ENCODE data around the gene ST8SIA6.

The ST8SIA6 gene

GRCh38 chr10:17286562-17287550 is 167.5 kb downstream of the ST8SIA6 start:
- H3K4me3 ChIP-seq (ENCODE audit: low read depth, low read length) = no peak overlapping the region
- no peak for TF ChIP-seq CTCF (IDR thresholded peaks at IDR 0.05; ENCODE audit: insufficient read depth, low read length, missing control alignments)
- ChIA-PET POLR2A (no interaction called here), CTCF (interaction anchor here (1.5 kb wide), 1 partner anchor 55 kb away, joined by 3 read pairs; no protein-coding TSS in a partner anchor)
- DNase-seq (ENCODE audit: low read depth, low spot score) = no peak

- no peak for DNase-seq (ENCODE audit: low read depth, low spot score)
- ChIA-PET CTCF (no interaction called here), POLR2A (no interaction called here)
- no peak overlapping the region for H3K4me3 ChIP-seq (ENCODE audit: low read depth, low read length)
- TF ChIP-seq CTCF (IDR thresholded peaks at IDR 0.05; ENCODE audit: insufficient read depth, low read length, missing control alignments) = no peak
These were observed 172.1 kb downstream of the ST8SIA6 start for GRCh38 chr10:17282311-17282710.

GRCh38 chr10:17278607-17279240 is 175.7 kb downstream of the ST8SIA6 start:
- CTCF ChIA-PET = interaction anchor here (0.6 to 1.3 kb wide), 2 partner anchors 11 to 12 kb away, joined by 3 to 5 read pairs; no protein-coding TSS in a partner anchor
- H3K4me3 ChIP-seq (ENCODE audit: low read depth, low read length) = no peak overlapping the region
- POLR2A ChIA-PET = no interaction called here
- no peak for DNase-seq (ENCODE audit: low read depth, low spot score)
- no peak for TF ChIP-seq CTCF (IDR thresholded peaks at IDR 0.05; ENCODE audit: insufficient read depth, low read length, missing control alignments)

- POLR2A ChIA-PET = no interaction called here
- no peak for DNase-seq (ENCODE audit: low read depth, low spot score)
- no peak for TF ChIP-seq CTCF (IDR thresholded peaks at IDR 0.05; ENCODE audit: insufficient read depth, low read length, missing control alignments)
- CTCF ChIA-PET = interaction anchor here (1.5 kb wide), 1 partner anchor 13 kb away, joined by 6 read pairs; no protein-coding TSS in a partner anchor
- H3K4me3 ChIP-seq (ENCODE audit: low read depth, low read length) = no peak overlapping the region
These were observed 177.5 kb downstream of the ST8SIA6 start for GRCh38 chr10:17276756-17277424.

GRCh38 chr10:17273403-17273802 is 181.0 kb downstream of the ST8SIA6 start:
- ChIA-PET POLR2A (no interaction called here), CTCF (interaction anchor here (1.3 to 2.1 kb wide), 3 partner anchors 156 to 445 kb away, joined by 4 to 8 read pairs (median 5); no protein-coding TSS in a partner anchor)
- no peak for TF ChIP-seq CTCF (IDR thresholded peaks at IDR 0.05; ENCODE audit: insufficient read depth, low read length, missing control alignments)
- DNase-seq (ENCODE audit: low read depth, low spot score) = peak; percentile 19
- H3K4me3 ChIP-seq (ENCODE audit: low read depth, low read length) = no peak overlapping the region
